ENCODE measurements around the gene APMAP. TPM values are rescaled to one million over a fixed set of nuclear protein-coding genes. Genes with fewer than 3 reads are reported as not detected.

Gene APMAP
- total and polyA plus RNA-seq, 9 of the 15 experiments (the other 6 are each of a cell fraction or from before 2014, with no cell fraction given) = 6.7 to 18.2 (median 14.4) TPM

DNA sequence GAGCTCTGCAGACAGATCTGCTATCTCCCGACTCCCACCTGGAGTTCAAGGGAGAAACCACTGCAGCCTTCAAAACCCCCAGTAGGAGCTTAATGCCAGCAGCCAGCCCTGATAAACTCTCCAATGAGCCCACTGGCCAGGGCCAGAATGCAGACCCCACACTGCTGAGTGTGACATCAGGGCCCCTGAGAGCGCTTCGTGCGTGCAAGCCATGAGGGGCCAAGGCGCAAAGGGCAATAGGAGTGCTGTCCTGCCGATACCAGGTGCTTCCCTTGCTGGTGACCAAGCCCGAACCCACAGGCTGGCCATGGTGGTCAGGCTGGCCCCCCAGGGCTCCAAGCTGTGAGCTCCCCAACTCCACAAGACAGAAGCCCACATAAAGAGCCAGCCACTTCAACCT is 76.7 kb downstream of the APMAP start (continued):
- TF ChIP-seq, protein P1, sequence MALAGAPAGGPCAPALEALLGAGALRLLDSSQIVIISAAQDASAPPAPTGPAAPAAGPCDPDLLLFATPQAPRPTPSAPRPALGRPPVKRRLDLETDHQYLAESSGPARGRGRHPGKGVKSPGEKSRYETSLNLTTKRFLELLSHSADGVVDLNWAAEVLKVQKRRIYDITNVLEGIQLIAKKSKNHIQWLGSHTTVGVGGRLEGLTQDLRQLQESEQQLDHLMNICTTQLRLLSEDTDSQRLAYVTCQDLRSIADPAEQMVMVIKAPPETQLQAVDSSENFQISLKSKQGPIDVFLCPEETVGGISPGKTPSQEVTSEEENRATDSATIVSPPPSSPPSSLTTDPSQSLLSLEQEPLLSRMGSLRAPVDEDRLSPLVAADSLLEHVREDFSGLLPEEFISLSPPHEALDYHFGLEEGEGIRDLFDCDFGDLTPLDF (CRISPR knock-in tag; IDR thresholded peaks at IDR 0.05) = no peak
- TF ChIP-seq SAFB (IDR thresholded peaks at IDR 0.05; ENCODE audit: borderline replicate concordance, low read depth, low read length) = no peak
- TF ChIP-seq ARHGAP35 (IDR thresholded peaks at IDR 0.05; ENCODE audit: partially characterized antibody) = no peak
- TF ChIP-seq ZNF121 (CRISPR knock-in tag; conservative IDR thresholded peaks at IDR 0.05) = no peak
- TF ChIP-seq MAFK (IDR thresholded peaks at IDR 0.05; ENCODE audit: low read length) = no peak
- TF ChIP-seq SUPT5H (IDR thresholded peaks at IDR 0.05) = no peak
- TF ChIP-seq TAF15 (IDR thresholded peaks at IDR 0.05; ENCODE audit: low read depth, low read length) = no peak
- TF ChIP-seq ARID1B (IDR thresholded peaks at IDR 0.05) = no peak
- no peak for TF ChIP-seq TAF9B (IDR thresholded peaks at IDR 0.05; ENCODE audit: partially characterized antibody)
- TF ChIP-seq CBX3 (IDR thresholded peaks at IDR 0.05; ENCODE audit: borderline replicate concordance in 1 of 2, low read length in 2 of 2) = no peak
- no peak for TF ChIP-seq EP300 (IDR thresholded peaks at IDR 0.05; ENCODE audit: low read length)
- TF ChIP-seq, protein P2, sequence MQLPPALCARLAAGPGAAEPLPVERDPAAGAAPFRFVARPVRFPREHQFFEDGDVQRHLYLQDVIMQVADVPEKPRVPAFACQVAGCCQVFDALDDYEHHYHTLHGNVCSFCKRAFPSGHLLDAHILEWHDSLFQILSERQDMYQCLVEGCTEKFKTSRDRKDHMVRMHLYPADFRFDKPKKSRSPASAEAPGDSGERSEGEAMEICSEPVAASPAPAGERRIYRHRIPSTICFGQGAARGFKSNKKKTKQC (CRISPR knock-in tag; IDR thresholded peaks at IDR 0.05) = no peak
- TF ChIP-seq THRAP3 (IDR thresholded peaks at IDR 0.05; ENCODE audit: borderline replicate concordance) = no peak

All from K562 (cell line).